RWPE1 (cell line): ENCODE results near the gene TMTC1.

ENCODE experiments used
- CTCF ChIA-PET: fragments of 350-600 bp; sonication (Branson Sonifier 250); formaldehyde crosslinking; extraction: SDS; loops from one replicate; lab custom pipeline; 2021; lab: Yijun Ruan, JAX
- POLR2A ChIA-PET: fragments of 400-600 bp; formaldehyde crosslinking; extraction: SDS; loops from one replicate; lab custom pipeline; 2020; ENCODE audit warnings: antibody characterized with exemption; ENCODE audit not compliant: low non-redundant PET; lab: Yijun Ruan, JAX
- DNase-seq: peaks from one replicate; pipeline ENCODE4 v3.0.0; 2012; ENCODE audit warnings: low spot score
- H3K27ac ChIP-seq: fragments of 450-650 bp; 2 replicates; pipeline ENCODE4 v1.5.1; 2017
- TF ChIP-seq, protein P1 (sequence below): fragments of 450-650 bp; conservative IDR thresholded peaks from 2 replicates; pipeline ENCODE4 v1.5.1; 2017; ENCODE audit warnings: low read depth, mild to moderate bottlenecking

The TMTC1 gene

DNA sequence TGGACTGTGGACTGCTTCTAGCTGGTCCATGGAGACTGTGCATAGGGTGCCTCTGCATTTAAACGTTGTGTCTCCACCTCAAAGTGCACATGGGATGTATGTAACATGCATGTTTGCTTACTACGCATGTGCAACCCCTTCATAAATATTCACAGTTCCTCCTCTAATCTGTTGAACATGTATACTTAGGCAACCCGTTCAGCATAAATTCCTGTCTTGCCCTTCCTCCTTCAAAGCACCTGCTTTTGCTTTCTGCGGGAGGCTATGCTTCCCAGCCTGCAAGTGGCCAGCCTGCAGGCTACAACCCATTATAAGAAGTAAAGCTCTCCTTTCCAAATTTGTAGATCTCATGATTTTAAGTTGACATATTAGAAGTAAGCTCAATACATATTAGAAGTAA is 253.3 kb downstream of the TMTC1 start:
- no peak overlapping the region for H3K27ac ChIP-seq
- TF ChIP-seq, protein P1, sequence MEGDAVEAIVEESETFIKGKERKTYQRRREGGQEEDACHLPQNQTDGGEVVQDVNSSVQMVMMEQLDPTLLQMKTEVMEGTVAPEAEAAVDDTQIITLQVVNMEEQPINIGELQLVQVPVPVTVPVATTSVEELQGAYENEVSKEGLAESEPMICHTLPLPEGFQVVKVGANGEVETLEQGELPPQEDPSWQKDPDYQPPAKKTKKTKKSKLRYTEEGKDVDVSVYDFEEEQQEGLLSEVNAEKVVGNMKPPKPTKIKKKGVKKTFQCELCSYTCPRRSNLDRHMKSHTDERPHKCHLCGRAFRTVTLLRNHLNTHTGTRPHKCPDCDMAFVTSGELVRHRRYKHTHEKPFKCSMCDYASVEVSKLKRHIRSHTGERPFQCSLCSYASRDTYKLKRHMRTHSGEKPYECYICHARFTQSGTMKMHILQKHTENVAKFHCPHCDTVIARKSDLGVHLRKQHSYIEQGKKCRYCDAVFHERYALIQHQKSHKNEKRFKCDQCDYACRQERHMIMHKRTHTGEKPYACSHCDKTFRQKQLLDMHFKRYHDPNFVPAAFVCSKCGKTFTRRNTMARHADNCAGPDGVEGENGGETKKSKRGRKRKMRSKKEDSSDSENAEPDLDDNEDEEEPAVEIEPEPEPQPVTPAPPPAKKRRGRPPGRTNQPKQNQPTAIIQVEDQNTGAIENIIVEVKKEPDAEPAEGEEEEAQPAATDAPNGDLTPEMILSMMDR, result no peak
- POLR2A ChIA-PET, result no interaction called here
- CTCF ChIA-PET, result interaction anchor here (0.7 kb wide), 1 partner anchor 17 kb away, joined by 3 read pairs; no protein-coding TSS in a partner anchor
- DNase-seq, result no peak

- H3K27ac ChIP-seq, result no peak overlapping the region
- POLR2A ChIA-PET, result no interaction called here
- TF ChIP-seq, protein P1, result no peak
- no peak for DNase-seq
- CTCF ChIA-PET, result no interaction called here
Measured at GRCh38 chr12:29528161-29528560, 255.6 kb downstream of the TMTC1 start.

DNA sequence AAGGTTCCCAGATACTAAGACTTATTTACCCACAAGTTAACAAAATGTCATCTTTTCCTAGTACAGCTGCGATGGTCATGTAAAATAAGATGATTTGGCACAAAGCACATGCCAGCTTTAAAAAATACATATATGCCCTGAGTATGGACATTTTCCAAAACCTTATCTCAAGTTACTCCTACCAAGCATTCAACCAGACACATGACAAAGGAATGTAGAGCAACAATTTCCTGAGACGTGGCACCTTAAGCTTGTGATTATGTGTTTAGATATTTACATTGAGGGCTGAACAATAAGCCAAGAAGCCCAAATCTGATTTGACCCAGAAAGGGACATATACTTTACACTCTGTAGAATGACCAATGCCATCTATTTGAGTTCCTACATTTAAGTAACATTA is 261.8 kb downstream of the TMTC1 start:
- TF ChIP-seq, protein P1, result no peak
- H3K27ac ChIP-seq, result no peak overlapping the region
- ChIA-PET POLR2A (no interaction called here), CTCF (interaction anchor here (0.7 kb wide), 1 partner anchor 11 kb away, joined by 3 read pairs; no protein-coding TSS in a partner anchor)
- DNase-seq, result no peak

GRCh38 chr12:29519585-29520182 is 264.1 kb downstream of the TMTC1 start:
- no peak overlapping the region for H3K27ac ChIP-seq
- ChIA-PET POLR2A (no interaction called here), CTCF (interaction anchor here (0.6 to 0.9 kb wide), 3 partner anchors 12 to 1335 kb away, joined by 3 read pairs; no protein-coding TSS in a partner anchor)
- TF ChIP-seq, protein P1, result peak; percentile 34
- DNase-seq, result peak; percentile 20

DNA sequence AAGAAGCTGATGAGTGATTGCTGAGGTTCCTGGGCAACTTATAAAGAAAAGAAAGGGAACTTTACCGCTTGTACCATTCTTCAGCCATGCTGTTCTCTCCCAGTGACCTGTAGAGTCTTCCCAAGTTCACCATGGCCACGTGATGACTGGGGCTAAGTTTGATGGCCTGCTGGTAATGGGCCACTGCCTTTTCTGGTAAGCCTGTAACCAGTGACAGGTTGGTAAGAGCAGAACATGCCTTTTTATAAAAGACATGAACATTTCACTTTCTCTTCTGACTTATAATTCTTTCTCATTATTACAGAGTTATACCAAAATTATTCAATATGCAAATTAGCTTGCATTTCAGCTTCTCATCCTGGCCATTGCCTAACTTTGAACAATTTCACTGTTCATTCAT is 265.3 kb downstream of the TMTC1 start:
- TF ChIP-seq, protein P1, result no peak
- ChIA-PET POLR2A (no interaction called here), CTCF (no interaction called here)
- H3K27ac ChIP-seq, result no peak overlapping the region
- no peak for DNase-seq

DNA sequence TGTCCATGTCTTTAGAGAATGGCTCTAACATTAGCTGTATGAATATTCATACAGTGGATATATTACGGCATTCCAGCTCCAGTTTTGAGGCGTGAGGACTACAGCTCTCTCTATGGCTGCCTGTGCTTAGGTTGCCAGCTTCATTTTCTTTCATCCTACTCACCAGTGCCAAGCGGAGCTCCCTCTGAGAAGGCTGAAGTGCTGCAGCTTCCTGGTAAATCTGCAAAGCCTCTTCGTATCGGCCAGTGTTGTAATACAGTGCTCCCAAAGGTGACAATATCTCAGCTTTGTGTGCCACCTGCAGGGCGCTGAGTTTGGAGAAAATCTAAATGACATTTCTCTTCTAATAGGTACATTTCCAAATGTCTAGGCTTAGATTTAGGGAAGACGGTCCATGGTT is 266.5 kb downstream of the TMTC1 start:
- TF ChIP-seq, protein P1, result no peak
- ChIA-PET POLR2A (no interaction called here), CTCF (interaction anchor here (0.6 to 0.7 kb wide), 2 partner anchors 34 to 53 kb away, joined by 3 read pairs; no protein-coding TSS in a partner anchor)
- no peak overlapping the region for H3K27ac ChIP-seq
- DNase-seq, result no peak
